Pancreas (tissue), 10 donors: ENCODE measurements around the gene UBIAD1. TPM values are rescaled to one million over a fixed set of nuclear protein-coding genes. Genes with fewer than 3 reads are reported as not detected.

Source experiments
- ATAC-seq, 4 donors: fragments of 200-7000 bp; cut with Tn5 transposase; one replicate each; pipeline versions ENCODE4 v1.8.0 to v1.9.1; 2020; ENCODE audit warnings: mild to moderate bottlenecking in 4 of 4, moderate library complexity in 4 of 4
- DNase-seq, 6 donors: peaks; one replicate each; pipeline ENCODE4 v3.0.0-alpha.2; 2020
- FAIRE-seq: peaks from 2 replicates; lab custom pipeline; 2012; peaks lifted over from hg19 to GRCh38; lab: Jason Lieb, UNC
- H3K27ac ChIP-seq, 4 donors: fragments of 200-600 bp; sonication (generic); 1 replicate in 3 of 4; 2 replicates in 1 of 4; pipeline versions ENCODE4 v1.5.0 to v1.8.0; 2020
- H3K27me3 ChIP-seq, 4 donors: fragments of 200-600 bp; one replicate each; pipeline ENCODE4 v1.8.0; 2021
- H3K36me3 ChIP-seq, 3 donors: fragments of 200-600 bp; sonication (generic) in 1 of 3; one replicate each; pipeline versions ENCODE4 v1.5.0 to v1.8.0; 2020 to 2021
- H3K4me1 ChIP-seq, 3 donors: fragments of 200-600 bp; one replicate each; pipeline ENCODE4 v1.8.0; 2021
- H3K4me3 ChIP-seq, 4 donors: fragments of 200-600 bp; sonication (generic) in 2 of 4; one replicate each; pipeline versions ENCODE4 v1.5.0 to v1.8.0; 2020 to 2021
- H3K9me3 ChIP-seq, 4 donors: fragments of 200-600 bp; one replicate each; pipeline ENCODE4 v1.8.0; 2021
- WGBS, 2 donors: extraction: QIAGEN DNeasy Blood & Tissue Kit; methylation state at CpG; one replicate each; pipeline ENCODE4 v1.1.7; 2013; 5-methylcytosine and 5-hydroxymethylcytosine counted together
- intact Hi-C, 3 donors: fragments of 100-400 bp; cut with DNase I; formaldehyde crosslinking; loops; one replicate each; pipeline versions ENCODE4 v1.11.1 to v1.14.2; 2022
- polyA plus RNA-seq, 2 donors: library from polyadenylated mRNA; stranded (reverse); fragments of 200-250 nt; gene quantifications; one replicate each; pipeline ENCODE4 v1.2.3, GENCODE V29; 2013
- total RNA-seq, 6 donors: library from RNA; stranded (reverse); fragmentation: NEBNext Ultra II Directional in 4 of 6; extraction: Animal tissue kit (Norgen Biotek cat#: 25700) in 4 of 6; gene quantifications; one replicate each; pipeline versions ENCODE4 v1.2.1 to v1.2.4, GENCODE V29; 2021 to 2023
- TF ChIP-seq, protein P1 (sequence below), 4 donors: fragments of 200-600 bp; sonication (generic) in 3 of 4; IDR thresholded peaks; one replicate each; pipeline versions ENCODE4 v1.5.0 to v1.8.0; 2021; ENCODE audit warnings: antibody characterized with exemption in 4 of 4
- donor health status: healthy with polysubstance abuse.
- donor health status: DM: no; HTN: no; CAD: no; lungs with moderate emphysema.
- donor health status: DM: no; HTN: no; CAD: no.
- donor health status: control.
- donor health status: control.
- donor health status: Bipolar disorder and iron deficiency.
- donor health status: DM: yes; HTN: yes; CAD: no.
- donor health status: DM: no; HTN: no; CAD: no.
- donor health status: DM: no; HTN: no; CAD: no.
- donor health status: DM: yes; HTN: yes; CAD: no.

UBIAD1 gene
- total and polyA plus RNA-seq, 8 donors, result 3.7 to 13.9 (median 7.6) TPM

DNA sequence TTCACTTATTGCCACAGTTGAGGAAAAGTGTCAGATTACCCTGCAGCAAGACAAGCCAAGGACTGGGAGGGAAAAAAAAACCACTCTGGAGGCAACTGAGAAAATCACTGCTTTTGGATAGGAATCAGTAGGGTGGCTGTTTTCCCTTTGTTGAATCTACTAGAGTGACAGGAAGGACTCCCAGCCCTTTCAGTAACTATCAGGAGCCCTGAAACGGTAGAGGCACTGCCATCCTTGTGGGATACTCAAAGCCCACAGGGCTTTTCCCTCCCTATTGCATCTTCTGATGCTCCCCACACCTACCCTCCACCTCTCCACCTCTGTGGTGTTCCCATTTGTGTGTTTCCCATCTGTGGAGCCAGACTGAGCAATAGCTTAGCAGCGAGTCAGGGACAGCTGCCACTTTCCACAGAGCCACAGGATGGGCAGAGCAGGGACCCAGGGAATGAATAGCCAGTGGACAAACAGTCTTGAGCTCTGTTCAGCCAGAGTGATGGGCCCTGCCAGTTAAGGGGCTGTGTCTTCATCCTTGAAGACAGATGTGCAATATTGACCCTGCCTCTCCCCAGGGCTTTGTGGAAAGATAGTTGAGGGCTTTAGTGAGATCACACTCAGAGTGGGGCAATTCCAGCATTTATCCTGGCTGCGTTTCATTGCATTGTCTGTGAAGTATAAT, 13.9 kb downstream of the UBIAD1 start:
- Histone ChIP-seq H3K27me3 (no peaks in the 10 kb centered on the region), H3K4me3 (no peak overlapping the region), H3K9me3 (no peaks in the 10 kb centered on the region), H3K36me3 (peaks cover 0 to 6% (median 5%) of the 10 kb centered on the region in 3 donors), H3K27ac (no peak overlapping the region), H3K4me1 (peaks cover 0 to 3% (median 0%) of the 10 kb centered on the region in 3 donors)
- FAIRE-seq, result no peak
- WGBS, 2 donors, result 92 to 97% methylated on average over 3 of the region's 3 CpGs
- no peak for ATAC-seq
- intact Hi-C loops, result no loop called here
- DNase-seq, result no peak
- TF ChIP-seq, protein P1, sequence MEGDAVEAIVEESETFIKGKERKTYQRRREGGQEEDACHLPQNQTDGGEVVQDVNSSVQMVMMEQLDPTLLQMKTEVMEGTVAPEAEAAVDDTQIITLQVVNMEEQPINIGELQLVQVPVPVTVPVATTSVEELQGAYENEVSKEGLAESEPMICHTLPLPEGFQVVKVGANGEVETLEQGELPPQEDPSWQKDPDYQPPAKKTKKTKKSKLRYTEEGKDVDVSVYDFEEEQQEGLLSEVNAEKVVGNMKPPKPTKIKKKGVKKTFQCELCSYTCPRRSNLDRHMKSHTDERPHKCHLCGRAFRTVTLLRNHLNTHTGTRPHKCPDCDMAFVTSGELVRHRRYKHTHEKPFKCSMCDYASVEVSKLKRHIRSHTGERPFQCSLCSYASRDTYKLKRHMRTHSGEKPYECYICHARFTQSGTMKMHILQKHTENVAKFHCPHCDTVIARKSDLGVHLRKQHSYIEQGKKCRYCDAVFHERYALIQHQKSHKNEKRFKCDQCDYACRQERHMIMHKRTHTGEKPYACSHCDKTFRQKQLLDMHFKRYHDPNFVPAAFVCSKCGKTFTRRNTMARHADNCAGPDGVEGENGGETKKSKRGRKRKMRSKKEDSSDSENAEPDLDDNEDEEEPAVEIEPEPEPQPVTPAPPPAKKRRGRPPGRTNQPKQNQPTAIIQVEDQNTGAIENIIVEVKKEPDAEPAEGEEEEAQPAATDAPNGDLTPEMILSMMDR (IDR thresholded peaks at IDR 0.05), result no peak

DNA sequence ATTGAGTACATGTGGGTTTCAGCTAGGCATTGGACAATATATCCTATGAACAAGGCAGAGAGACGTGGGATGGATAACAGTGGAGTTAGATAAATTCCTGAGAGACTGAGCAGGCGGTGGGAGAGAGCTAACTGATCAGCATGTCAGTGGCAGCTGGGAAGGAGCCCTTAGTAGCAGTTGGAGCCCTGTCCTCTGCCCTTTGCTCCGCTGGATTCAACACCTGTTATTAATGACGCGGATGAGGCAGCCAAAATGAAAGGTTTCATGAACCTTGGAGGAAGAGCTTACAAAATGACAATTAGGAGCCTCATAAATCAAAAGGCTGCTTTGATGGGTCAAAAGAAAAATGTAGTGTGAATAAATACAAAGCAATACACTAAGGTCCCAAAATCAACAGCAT, 16.1 kb downstream of the UBIAD1 start:
- intact Hi-C loops, result no loop called here
- no peaks in the 10 kb centered on the region for H3K4me1 ChIP-seq
- ATAC-seq (no peak), FAIRE-seq (no peak), DNase-seq (no peak)
- no peaks in the 10 kb centered on the region for H3K27me3 ChIP-seq
- TF ChIP-seq, protein P1 (IDR thresholded peaks at IDR 0.05), result no peak
- H3K4me3 ChIP-seq, result no peak overlapping the region
- peaks cover 0 to 6% (median 5%) of the 10 kb centered on the region in 3 donors for H3K36me3 ChIP-seq
- H3K27ac ChIP-seq, result no peak overlapping the region
- 84% methylated on average over 5 of the region's 5 CpGs for WGBS, 2 donors
- no peaks in the 10 kb centered on the region for H3K9me3 ChIP-seq

DNA sequence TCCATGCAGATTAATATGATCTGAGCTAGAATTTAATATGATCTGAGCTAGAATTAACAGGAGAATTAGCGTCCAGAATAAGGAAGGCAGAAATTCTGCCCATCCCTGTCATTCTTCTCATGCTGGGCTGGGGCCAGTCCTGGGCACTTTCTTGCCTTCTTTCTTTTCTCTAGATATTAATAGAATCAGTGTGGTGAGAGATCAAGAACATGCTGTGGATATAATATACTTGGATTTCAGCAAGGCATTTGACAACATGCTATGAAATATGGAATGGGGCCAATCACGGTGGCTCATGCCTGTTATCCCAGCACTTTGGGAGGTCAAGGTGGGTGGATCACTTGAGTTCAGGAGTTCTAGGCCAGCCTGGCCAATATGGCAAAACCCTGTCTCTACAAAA, 18.1 kb downstream of the UBIAD1 start:
- no peak for DNase-seq
- Histone ChIP-seq H3K4me3 (no peak overlapping the region), H3K36me3 (peaks cover 0 to 5% (median 0%) of the 10 kb centered on the region in 3 donors), H3K4me1 (no peaks in the 10 kb centered on the region), H3K27ac (no peak overlapping the region), H3K9me3 (no peaks in the 10 kb centered on the region), H3K27me3 (no peaks in the 10 kb centered on the region)
- no peak for FAIRE-seq
- ATAC-seq, result no peak
- TF ChIP-seq, protein P1 (IDR thresholded peaks at IDR 0.05), result no peak
- intact Hi-C loops, result no loop called here
- 81 to 98% methylated on average over 2 of the region's 2 CpGs for WGBS, 2 donors

DNA sequence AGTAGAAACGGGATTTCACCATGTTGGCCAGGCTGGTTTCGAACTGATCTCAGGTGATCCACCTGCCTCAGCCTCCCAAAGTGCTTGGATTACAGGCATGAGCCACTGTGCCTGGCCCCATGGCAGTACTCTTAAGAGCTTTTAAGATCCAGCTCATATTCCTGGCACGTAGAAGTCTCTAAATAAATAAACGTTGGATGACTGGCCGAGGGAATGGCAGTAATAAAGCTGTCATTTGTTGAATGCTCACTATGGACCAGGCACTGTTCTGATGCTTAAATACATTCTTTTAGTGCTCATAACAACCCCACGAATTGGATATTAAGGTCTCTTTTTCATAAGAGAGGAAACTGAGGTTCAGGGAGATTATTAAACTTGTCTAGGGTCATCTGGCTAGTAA, 20.9 kb downstream of the UBIAD1 start:
- TF ChIP-seq, protein P1 (IDR thresholded peaks at IDR 0.05), result no peak
- no peaks in the 10 kb centered on the region for H3K36me3 ChIP-seq
- no peak overlapping the region for H3K27ac ChIP-seq
- H3K9me3 ChIP-seq, result no peaks in the 10 kb centered on the region
- no peaks in the 10 kb centered on the region for H3K27me3 ChIP-seq
- no peak for ATAC-seq
- no peak for DNase-seq
- intact Hi-C loops, result no loop called here
- no peaks in the 10 kb centered on the region for H3K4me1 ChIP-seq
- H3K4me3 ChIP-seq, result no peak overlapping the region
- FAIRE-seq, result no peak
- 81 to 88% methylated on average over 6 of the region's 6 CpGs for WGBS, 2 donors

DNA sequence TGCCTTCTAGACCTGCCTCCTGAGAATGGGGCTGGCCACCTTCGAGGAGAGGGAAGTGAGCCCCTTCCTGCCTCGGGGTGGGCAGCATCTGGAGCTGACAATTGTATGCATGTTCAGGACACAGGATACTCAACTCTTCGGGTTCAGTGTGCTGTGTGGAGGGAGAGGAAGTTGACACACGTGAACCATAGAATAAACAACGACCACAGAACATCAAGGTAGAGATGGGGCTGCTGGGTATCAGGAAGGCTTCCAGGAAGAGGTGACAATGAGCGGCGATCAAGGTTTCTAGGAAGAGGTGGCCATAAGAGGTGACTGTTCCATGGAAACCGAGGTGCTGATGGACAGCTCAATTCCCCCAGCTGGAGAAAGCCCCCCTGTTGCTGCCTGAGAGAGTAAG, 22.0 kb downstream of the UBIAD1 start:
- Histone ChIP-seq H3K4me1 (no peaks in the 10 kb centered on the region), H3K27ac (no peak overlapping the region), H3K4me3 (no peak overlapping the region), H3K27me3 (no peaks in the 10 kb centered on the region), H3K36me3 (no peaks in the 10 kb centered on the region), H3K9me3 (no peaks in the 10 kb centered on the region)
- FAIRE-seq (no peak), ATAC-seq (no peak), DNase-seq (no peak)
- intact Hi-C loops, result no loop called here
- 74 to 76% methylated on average over 8 of the region's 8 CpGs for WGBS, 2 donors
- TF ChIP-seq, protein P1 (IDR thresholded peaks at IDR 0.05), result no peak
